ENCODE data around the gene DNAJC15.

The DNAJC15 gene

DNA sequence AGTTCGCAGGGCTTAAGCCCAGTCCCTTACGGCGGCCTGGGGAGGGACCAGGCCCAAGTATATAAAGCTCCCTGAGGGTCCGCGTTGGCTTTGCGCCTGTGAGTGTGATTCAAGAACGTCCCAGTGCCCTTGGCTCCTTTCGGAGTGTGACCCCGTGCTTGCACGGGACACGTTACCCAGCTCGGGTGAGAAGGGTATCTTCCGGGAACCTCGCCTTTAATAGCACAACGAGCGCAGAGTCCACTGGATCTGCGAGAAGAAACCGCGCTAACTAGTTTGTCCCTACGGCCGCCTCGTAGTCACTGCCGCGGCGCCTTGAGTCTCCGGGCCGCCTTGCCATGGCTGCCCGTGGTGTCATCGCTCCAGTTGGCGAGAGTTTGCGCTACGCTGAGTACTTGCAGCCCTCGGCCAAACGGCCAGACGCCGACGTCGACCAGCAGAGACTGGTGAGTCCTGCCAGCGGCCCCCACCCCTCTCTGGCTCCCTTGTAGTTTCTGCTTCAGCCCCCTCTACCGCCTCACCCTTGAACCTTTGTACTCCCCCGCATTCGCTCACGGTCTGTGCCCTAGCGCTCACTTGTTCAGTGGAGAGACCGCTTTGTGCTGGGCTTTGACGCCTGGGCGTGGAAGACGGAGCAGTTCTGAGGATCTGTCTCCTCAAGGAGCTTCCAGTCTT lies at the start of gene DNAJC15:
Gene DNAJC15, plus strand, starts transcription at position 298 of the 675 bp plus-strand sequence. Its CDS starts 41 bp downstream, at position 339.
- H3K4me3 ChIP-seq (ENCODE audit: low read length) = peak within 1 kb of the TSS; percentile 78
- peak; percentile 87 for DNase-seq (ENCODE audit: low read depth)
- no peak for TF ChIP-seq CTCF (IDR thresholded peaks at IDR 0.05; ENCODE audit: insufficient read depth, low read depth, low read length, missing control alignments)

DNA sequence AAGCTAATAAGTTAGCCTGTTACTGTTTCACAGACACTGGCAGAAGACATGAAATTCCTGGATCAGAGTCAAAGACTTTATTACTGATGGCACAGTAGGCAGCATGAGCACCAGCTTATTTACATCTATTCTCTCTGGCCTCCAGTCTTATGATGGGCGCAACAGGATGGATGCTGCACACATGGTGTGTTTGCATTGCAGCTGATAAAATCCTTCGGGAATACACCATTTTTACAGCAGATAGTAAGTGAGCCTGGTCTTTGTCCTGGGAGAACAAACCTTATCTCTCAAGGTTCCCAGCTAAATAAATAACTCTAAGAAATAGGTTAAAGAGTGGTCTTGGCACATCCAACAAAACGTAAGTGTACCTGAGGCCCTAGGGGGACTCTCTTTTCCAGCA lies 47.3 kb upstream of the DNAJC15 start:
- DNase-seq (ENCODE audit: low read depth) = no peak
- no peak for TF ChIP-seq CTCF (IDR thresholded peaks at IDR 0.05; ENCODE audit: insufficient read depth, low read depth, low read length, missing control alignments)
- no peak overlapping the region for H3K4me3 ChIP-seq (ENCODE audit: low read length)

GRCh38 chr13:42977219-42977659 lies 46.1 kb upstream of the DNAJC15 start:
- no peak for DNase-seq (ENCODE audit: low read depth)
- H3K4me3 ChIP-seq (ENCODE audit: low read length) = no peak overlapping the region
- TF ChIP-seq CTCF (IDR thresholded peaks at IDR 0.05; ENCODE audit: insufficient read depth, low read depth, low read length, missing control alignments) = no peak

DNA sequence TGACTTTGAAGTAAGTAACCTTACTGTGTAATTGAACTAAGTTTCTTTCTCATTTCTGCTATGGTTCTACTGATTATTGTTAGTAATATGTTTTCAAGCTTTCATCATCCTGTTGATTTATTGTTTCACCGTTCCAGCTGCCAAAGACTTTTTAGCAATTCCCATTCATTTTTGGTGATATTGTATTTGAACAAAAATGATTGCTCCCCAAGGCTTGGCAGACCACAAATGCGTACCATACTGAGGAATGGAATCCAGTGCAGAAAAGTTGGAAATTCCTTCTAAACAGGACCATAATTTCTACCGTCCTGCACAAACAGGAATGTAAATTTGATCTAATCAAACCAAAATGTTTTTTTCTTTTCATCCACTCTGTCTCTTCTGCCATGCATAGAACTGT lies 42.1 kb upstream of the DNAJC15 start:
- TF ChIP-seq CTCF (IDR thresholded peaks at IDR 0.05; ENCODE audit: insufficient read depth, low read depth, low read length, missing control alignments) = no peak
- DNase-seq (ENCODE audit: low read depth) = no peak
- H3K4me3 ChIP-seq (ENCODE audit: low read length) = no peak overlapping the region

GRCh38 chr13:42981853-42982252 lies 41.5 kb upstream of the DNAJC15 start:
- no peak for TF ChIP-seq CTCF (IDR thresholded peaks at IDR 0.05; ENCODE audit: insufficient read depth, low read depth, low read length, missing control alignments)
- DNase-seq (ENCODE audit: low read depth) = peak; percentile 91

GRCh38 chr13:42984026-42984425 lies 39.4 kb upstream of the DNAJC15 start:
- no peak overlapping the region for H3K4me3 ChIP-seq (ENCODE audit: low read length)
- DNase-seq (ENCODE audit: low read depth) = peak; percentile 43

More at GRCh38 chr13:42981853-42982252, 41.5 kb upstream of the DNAJC15 start:
- H3K4me3 ChIP-seq (ENCODE audit: low read length) = no peak overlapping the region

More at GRCh38 chr13:42984026-42984425, 39.4 kb upstream of the DNAJC15 start:
- no peak for TF ChIP-seq CTCF (IDR thresholded peaks at IDR 0.05; ENCODE audit: insufficient read depth, low read depth, low read length, missing control alignments)
